ENCODE measurements around the gene MPRIP. TPM values are rescaled to one million over a fixed set of nuclear protein-coding genes. Genes with fewer than 3 reads are reported as not detected.
A peak's percentile ranks its signal among the peaks of the same experiment; 100 is the strongest.
"Not testable (repeated sequence)": the region's sequence is repeated elsewhere in the genome, so short reads cannot be mapped to it uniquely, and the experiment has no call there.

The MPRIP gene
- total and polyA plus RNA-seq, 2 experiments from 2014 or later: 91.7 to 202 TPM

GRCh38 chr17:17001874-17002520, 40.3 kb upstream of the MPRIP start:
- peak; percentile 93 for DNase-seq (ENCODE audit: low spot score)
- H2AFZ ChIP-seq: no peak overlapping the region
- H3K27me3 ChIP-seq: no peaks in the 10 kb centered on the region
- no peaks in the 10 kb centered on the region for H4K20me1 ChIP-seq (ENCODE audit: insufficient read depth, poor library complexity, severe bottlenecking)
- no peaks in the 10 kb centered on the region for H3K9me3 ChIP-seq (ENCODE audit: low read depth)
- H3K27ac ChIP-seq: no peak overlapping the region
- no peak overlapping the region for H3K4me3 ChIP-seq
- H3K79me2 ChIP-seq: no peaks in the 10 kb centered on the region
- WGBS (ENCODE audit: low lambda C conversion rate, missing lambda C conversion rate): 33% methylated on average over 22 of the region's 22 CpGs
- H3K4me1 ChIP-seq (ENCODE audit: insufficient read depth): no peaks in the 10 kb centered on the region
- H3K36me3 ChIP-seq (replicated peaks; ENCODE audit: insufficient read depth, low read depth): no peaks in the 10 kb centered on the region
- no peaks in the 10 kb centered on the region for H3K9me2 ChIP-seq (replicated peaks; ENCODE audit: insufficient read depth)
- peak overlapping the region; percentile 60 for H3K4me2 ChIP-seq
- no peak for TF ChIP-seq EZH2phosphoT487 (IDR thresholded peaks at IDR 0.05; ENCODE audit: low read depth, severe bottlenecking, unreplicated experiment)
- TF ChIP-seq, protein P1, sequence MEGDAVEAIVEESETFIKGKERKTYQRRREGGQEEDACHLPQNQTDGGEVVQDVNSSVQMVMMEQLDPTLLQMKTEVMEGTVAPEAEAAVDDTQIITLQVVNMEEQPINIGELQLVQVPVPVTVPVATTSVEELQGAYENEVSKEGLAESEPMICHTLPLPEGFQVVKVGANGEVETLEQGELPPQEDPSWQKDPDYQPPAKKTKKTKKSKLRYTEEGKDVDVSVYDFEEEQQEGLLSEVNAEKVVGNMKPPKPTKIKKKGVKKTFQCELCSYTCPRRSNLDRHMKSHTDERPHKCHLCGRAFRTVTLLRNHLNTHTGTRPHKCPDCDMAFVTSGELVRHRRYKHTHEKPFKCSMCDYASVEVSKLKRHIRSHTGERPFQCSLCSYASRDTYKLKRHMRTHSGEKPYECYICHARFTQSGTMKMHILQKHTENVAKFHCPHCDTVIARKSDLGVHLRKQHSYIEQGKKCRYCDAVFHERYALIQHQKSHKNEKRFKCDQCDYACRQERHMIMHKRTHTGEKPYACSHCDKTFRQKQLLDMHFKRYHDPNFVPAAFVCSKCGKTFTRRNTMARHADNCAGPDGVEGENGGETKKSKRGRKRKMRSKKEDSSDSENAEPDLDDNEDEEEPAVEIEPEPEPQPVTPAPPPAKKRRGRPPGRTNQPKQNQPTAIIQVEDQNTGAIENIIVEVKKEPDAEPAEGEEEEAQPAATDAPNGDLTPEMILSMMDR (IDR thresholded peaks at IDR 0.05; ENCODE audit: poor library complexity): peak; percentile 99
- no peak for TF ChIP-seq EZH2 (IDR thresholded peaks at IDR 0.05; ENCODE audit: borderline replicate concordance)

DNA sequence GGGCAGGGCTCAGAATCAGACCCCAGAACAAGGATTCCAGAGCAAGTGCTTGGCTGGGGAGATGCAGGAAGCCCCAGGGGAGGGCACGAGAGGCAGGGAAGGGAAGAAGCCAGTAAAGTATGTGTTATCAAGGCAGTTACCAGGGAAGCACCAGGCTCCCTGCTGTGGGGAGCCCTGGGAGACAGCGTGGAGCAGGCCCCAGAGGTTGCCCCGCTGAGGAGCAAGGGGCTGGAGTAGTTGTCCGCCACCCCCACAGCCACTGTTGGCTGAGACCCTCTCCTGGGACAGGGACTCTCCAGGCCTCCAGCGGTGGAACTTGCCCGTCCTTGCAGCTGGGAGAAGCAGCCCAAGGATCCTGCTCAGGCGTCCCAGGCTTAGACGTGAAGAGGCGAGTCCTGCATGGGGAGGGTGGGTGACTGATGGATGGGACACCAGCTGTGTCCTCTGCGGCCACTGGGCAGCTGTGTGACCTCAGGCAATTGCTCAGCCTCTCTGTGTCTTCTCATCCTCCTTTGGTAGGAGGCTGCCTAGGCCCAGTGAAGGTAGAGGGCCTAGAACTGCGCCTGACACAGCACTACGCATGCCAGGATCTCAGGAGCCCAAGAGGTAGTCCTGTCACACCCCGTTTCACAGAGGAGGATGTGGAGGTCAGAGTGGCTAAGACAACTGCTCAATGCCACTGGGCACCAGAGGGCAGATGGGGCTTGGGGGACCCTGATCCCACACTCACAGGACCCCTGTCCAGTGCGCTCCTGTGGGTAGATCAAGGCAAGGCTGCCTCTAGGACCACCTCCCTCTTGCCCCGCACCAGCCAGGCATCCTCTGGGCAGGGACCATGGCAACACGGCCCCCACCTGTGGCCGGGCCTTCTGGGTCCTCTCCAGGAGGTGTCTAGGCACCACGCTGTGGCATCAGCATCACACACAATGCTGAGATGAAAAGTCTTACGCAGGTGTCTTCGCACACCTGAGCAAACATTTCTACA, 39.2 kb upstream of the MPRIP start:
- H3K27ac ChIP-seq; DNase-seq (ENCODE audit: low spot score): not testable (repeated sequence)
- 87% methylated on average over 19 of the region's 20 CpGs for WGBS (ENCODE audit: low lambda C conversion rate, missing lambda C conversion rate)

DNA sequence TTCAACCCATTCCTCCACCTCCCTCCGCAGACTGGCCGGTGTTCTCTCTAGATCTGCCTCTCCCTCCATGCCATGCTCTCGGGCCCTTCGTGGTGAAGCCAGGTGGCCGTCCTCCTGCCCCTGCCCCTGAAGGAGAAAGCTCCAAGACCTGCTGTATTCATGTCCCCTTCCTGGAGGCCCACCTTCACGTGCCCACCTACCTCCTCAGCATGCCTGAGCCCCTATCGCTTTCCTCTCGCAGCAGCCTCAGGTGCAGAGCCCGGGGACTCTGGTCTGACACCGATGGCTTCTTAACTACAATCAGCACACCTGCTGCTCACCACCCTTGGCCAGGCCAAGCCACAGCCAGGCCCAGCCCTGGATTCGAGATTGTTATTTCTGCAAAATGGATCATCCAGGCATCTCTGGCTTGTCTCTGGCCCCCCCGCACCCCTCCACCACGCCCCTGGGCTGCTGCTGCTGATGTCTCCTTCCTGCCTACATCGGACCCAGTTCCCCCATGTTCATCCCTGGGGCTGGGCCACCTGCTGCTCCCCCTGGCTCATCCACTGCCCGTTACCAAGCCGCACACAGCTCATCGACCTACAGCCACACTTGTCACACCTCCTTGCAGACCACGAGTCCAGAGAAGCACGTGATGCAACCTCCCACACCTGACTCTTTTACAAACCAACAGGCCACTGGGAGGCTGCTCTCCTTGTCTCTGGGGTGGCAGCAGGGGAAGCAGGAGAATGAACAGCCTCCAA, 37.8 kb upstream of the MPRIP start:
- no peaks in the 10 kb centered on the region for H3K4me1 ChIP-seq (ENCODE audit: insufficient read depth)
- TF ChIP-seq EZH2phosphoT487 (IDR thresholded peaks at IDR 0.05; ENCODE audit: low read depth, severe bottlenecking, unreplicated experiment) (no peak), EZH2 (IDR thresholded peaks at IDR 0.05; ENCODE audit: borderline replicate concordance) (no peak)
- TF ChIP-seq, protein P1 (IDR thresholded peaks at IDR 0.05; ENCODE audit: poor library complexity): no peak
- WGBS (ENCODE audit: low lambda C conversion rate, missing lambda C conversion rate): 84% methylated on average over 19 of the region's 19 CpGs
- H3K4me3 ChIP-seq: no peak overlapping the region
- no peaks in the 10 kb centered on the region for H3K27me3 ChIP-seq
- no peak for DNase-seq (ENCODE audit: low spot score)
- no peaks in the 10 kb centered on the region for H4K20me1 ChIP-seq (ENCODE audit: insufficient read depth, poor library complexity, severe bottlenecking)
- no peak overlapping the region for H2AFZ ChIP-seq
- no peaks in the 10 kb centered on the region for H3K79me2 ChIP-seq
- no peaks in the 10 kb centered on the region for H3K9me3 ChIP-seq (ENCODE audit: low read depth)
- H3K27ac ChIP-seq: no peak overlapping the region
- no peaks in the 10 kb centered on the region for H3K9me2 ChIP-seq (replicated peaks; ENCODE audit: insufficient read depth)
- no peaks in the 10 kb centered on the region for H3K36me3 ChIP-seq (replicated peaks; ENCODE audit: insufficient read depth, low read depth)
- no peak overlapping the region for H3K4me2 ChIP-seq

More for the DNA sequence above, 39.2 kb upstream of the MPRIP start:
- not testable (repeated sequence) for H3K36me3 ChIP-seq (replicated peaks; ENCODE audit: insufficient read depth, low read depth); H3K79me2 ChIP-seq; H3K9me2 ChIP-seq (replicated peaks; ENCODE audit: insufficient read depth); H3K4me1 ChIP-seq (ENCODE audit: insufficient read depth); H3K4me2 ChIP-seq; H3K27me3 ChIP-seq; H4K20me1 ChIP-seq (ENCODE audit: insufficient read depth, poor library complexity, severe bottlenecking); H3K4me3 ChIP-seq; H3K9me3 ChIP-seq (ENCODE audit: low read depth); H2AFZ ChIP-seq

DNA sequence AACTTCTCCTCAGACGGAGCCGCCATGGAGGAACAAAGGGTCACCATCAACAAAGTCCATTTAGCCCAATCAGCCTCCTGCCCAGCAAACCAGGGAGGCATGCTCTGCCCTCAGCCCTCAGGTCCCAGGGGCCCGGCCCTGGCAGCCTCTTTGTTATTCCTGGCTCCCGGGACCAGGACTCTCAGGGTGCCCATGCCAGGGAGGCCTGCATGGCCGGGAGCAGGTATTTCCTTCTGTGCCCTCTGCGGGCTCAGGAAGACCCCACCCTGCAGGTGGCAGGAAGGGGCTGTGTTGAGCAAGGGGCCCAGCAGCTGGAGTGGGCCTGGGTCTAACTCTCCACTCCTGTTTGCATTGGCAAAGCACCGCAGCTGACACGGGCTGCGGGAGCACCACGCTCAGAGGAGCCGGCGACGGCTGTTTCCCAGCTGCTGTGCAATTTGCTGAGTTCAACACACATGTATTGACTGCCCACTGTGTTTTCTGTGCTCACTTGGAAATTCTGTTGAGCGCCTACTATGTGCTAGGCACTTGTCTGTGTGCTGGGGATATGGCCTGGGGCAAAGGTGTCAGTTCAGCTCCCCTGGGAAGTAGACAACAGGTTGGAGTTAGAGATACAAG, 37.2 kb upstream of the MPRIP start:
- not testable (repeated sequence) for H3K27me3 ChIP-seq; H3K4me3 ChIP-seq; H3K36me3 ChIP-seq (replicated peaks; ENCODE audit: insufficient read depth, low read depth); H3K9me2 ChIP-seq (replicated peaks; ENCODE audit: insufficient read depth); H4K20me1 ChIP-seq (ENCODE audit: insufficient read depth, poor library complexity, severe bottlenecking); H3K79me2 ChIP-seq; H2AFZ ChIP-seq; H3K4me2 ChIP-seq; H3K4me1 ChIP-seq (ENCODE audit: insufficient read depth); DNase-seq (ENCODE audit: low spot score); H3K27ac ChIP-seq; H3K9me3 ChIP-seq (ENCODE audit: low read depth)
- WGBS (ENCODE audit: low lambda C conversion rate, missing lambda C conversion rate): 93% methylated on average over 12 of the region's 14 CpGs

- H3K4me1 ChIP-seq (ENCODE audit: insufficient read depth); H3K36me3 ChIP-seq (replicated peaks; ENCODE audit: insufficient read depth, low read depth); H3K9me2 ChIP-seq (replicated peaks; ENCODE audit: insufficient read depth); H3K79me2 ChIP-seq; H3K4me2 ChIP-seq; H3K4me3 ChIP-seq; DNase-seq (ENCODE audit: low spot score); H3K9me3 ChIP-seq (ENCODE audit: low read depth); H4K20me1 ChIP-seq (ENCODE audit: insufficient read depth, poor library complexity, severe bottlenecking); H3K27ac ChIP-seq; H2AFZ ChIP-seq; H3K27me3 ChIP-seq: not testable (repeated sequence)
- WGBS (ENCODE audit: low lambda C conversion rate, missing lambda C conversion rate): 95% methylated on average over 3 of the region's 6 CpGs
Observed at GRCh38 chr17:17007891-17008290, 34.4 kb upstream of the MPRIP start.
